HG02884 (cell line): ENCODE measurements around the gene ADRM1.

Experiments
- ATAC-seq: cut with Tn5 transposase; IDR thresholded peaks from one replicate; pipeline ENCODE4 v1.9.1; 2021; ENCODE audit warnings: mild to moderate bottlenecking, moderate library complexity; ENCODE audit not compliant: unreplicated experiment

ADRM1 gene

GRCh38 chr20:62352402-62353288 is 49.8 kb downstream of the ADRM1 start:
- no peak for ATAC-seq

GRCh38 chr20:62353289-62354030 is 50.7 kb downstream of the ADRM1 start:
- ATAC-seq, result no peak

GRCh38 chr20:62354031-62354808 is 51.4 kb downstream of the ADRM1 start:
- ATAC-seq, result no peak

DNA sequence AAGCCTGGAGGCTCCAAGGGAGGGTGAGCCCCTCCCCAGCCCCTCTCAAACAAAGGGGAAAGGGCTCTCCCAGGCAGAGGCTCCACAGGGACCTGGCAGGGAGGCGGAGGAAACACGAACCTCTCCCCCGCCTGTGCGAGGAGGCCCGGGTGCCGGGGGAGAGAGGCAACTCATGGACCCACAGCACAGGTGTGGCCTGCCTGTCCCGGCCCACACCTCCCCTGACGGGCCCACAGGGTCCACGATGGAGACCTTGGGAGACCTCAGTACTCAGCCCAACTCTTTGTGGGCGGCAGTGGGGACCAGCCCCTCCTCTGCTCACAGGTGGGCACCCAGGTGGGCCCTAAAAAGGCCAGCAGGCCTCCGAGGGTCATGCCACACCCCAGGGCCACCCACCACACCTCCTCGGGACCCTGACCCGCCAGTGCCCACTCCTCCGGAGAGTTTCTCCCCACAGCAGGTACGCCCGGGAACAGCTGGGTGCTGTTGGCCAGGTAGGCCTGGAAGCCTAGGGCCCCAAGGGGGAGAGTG is 52.1 kb downstream of the ADRM1 start:
- no peak for ATAC-seq

DNA sequence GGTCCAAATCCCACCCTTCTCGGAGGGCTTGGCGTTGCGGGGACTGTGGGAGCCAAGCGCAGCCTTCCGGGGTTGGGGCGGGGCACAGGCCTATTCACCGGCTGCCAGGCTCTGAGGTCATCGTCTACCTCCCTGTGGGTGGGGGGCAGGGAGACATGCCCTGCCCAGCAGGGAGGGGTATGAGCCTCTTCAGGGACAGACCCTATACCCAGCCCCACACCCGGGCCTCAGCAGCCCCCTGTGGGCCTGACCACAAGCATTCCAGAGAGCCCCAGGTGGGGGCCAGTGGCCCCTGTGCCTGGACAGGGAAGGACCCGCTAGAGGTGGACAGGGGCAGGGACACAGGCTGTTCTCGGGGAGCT is 52.7 kb downstream of the ADRM1 start:
- ATAC-seq, result no peak

DNA sequence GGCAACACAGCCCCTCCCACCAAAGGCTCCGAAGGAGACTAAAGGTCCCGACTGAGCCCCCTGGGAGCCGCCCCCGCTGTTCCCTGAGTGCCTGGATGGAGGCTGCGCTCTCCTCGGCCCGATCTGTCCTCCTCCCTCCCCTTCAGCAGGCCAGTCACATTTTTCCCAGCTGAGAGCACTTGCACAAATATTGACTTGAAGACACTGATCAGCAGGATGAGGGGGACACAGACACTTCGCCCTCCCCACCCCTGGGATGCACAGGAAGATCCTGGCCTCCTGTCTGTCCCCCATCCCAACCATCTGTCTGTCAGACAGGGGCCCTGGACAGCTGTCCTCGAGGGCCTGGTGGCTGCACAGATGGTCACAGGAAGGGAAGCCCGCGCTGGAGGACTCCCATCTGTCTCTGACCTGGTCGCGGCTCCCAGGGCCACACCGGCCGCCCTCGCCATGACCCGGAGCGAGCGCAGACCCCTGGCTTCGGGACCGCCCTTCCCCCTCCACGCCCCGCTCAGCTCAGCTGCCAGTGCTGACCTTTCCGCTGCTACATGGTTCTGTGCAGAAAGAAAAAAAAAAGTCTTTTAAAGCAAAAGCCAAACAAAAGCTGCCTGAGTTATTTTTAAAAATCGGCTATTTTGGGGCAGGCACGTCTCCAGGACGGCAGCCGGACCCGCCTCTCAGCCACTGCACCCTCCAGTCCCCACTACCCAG is 53.2 kb downstream of the ADRM1 start:
- ATAC-seq, result no peak

- no peak for ATAC-seq
Measured at GRCh38 chr20:62356589-62357186, 53.9 kb downstream of the ADRM1 start.

GRCh38 chr20:62357187-62357667 is 54.4 kb downstream of the ADRM1 start:
- no peak for ATAC-seq

- no peak for ATAC-seq
Measured at GRCh38 chr20:62357681-62358080, 54.9 kb downstream of the ADRM1 start.
